NCI-H524 treated with DMSO at 0.1 percent for 48 hours (cell line): ENCODE data around the gene TSPAN18.

Experiments
- DNase-seq: peaks from one replicate; lab custom pipeline; 2025; lab: John Stamatoyannopoulos, UW

Gene TSPAN18

GRCh38 chr11:44942029-44942955 is 215.5 kb downstream of the TSPAN18 start:
- no peak for DNase-seq

GRCh38 chr11:44943118-44943517 is 216.4 kb downstream of the TSPAN18 start:
- DNase-seq: no peak

- DNase-seq: no peak
These were observed 216.9 kb downstream of the TSPAN18 start for GRCh38 chr11:44943696-44944095.

- no peak for DNase-seq
These were observed 217.6 kb downstream of the TSPAN18 start for GRCh38 chr11:44944181-44944852.

GRCh38 chr11:44944853-44945235 is 218.1 kb downstream of the TSPAN18 start:
- no peak for DNase-seq

- no peak for DNase-seq
These were observed 218.9 kb downstream of the TSPAN18 start for GRCh38 chr11:44945666-44946065.

- DNase-seq: no peak
These were observed 219.5 kb downstream of the TSPAN18 start for GRCh38 chr11:44946263-44946662.

- no peak for DNase-seq
These were observed 220.4 kb downstream of the TSPAN18 start for GRCh38 chr11:44947114-44947513.

GRCh38 chr11:44948155-44948554 is 221.4 kb downstream of the TSPAN18 start:
- DNase-seq: no peak

GRCh38 chr11:44949160-44950030 is 222.6 kb downstream of the TSPAN18 start:
- peak; percentile 36 for DNase-seq

GRCh38 chr11:44950031-44950624 is 223.4 kb downstream of the TSPAN18 start:
- no peak for DNase-seq

GRCh38 chr11:44950625-44951476 is 224.1 kb downstream of the TSPAN18 start, which contains the start of gene TP53I11:
Gene TP53I11 (minus strand): TSS chr11:44950883. CDS start chr11:44938335, 12,548 bp downstream.
- DNase-seq: no peak

GRCh38 chr11:44952082-44952481 is 225.3 kb downstream of the TSPAN18 start:
- no peak for DNase-seq

- DNase-seq: no peak
These were observed 225.9 kb downstream of the TSPAN18 start for GRCh38 chr11:44952500-44953260.

GRCh38 chr11:44954051-44954906 is 227.5 kb downstream of the TSPAN18 start:
- no peak for DNase-seq

- DNase-seq: no peak
These were observed 228.4 kb downstream of the TSPAN18 start for GRCh38 chr11:44955015-44955738.

- no peak for DNase-seq
These were observed 230.3 kb downstream of the TSPAN18 start for GRCh38 chr11:44957040-44957515.
